ENCODE measurements around the gene STAG1. TPM values are rescaled to one million over a fixed set of nuclear protein-coding genes. Genes with fewer than 3 reads are reported as not detected.

The STAG1 gene
- total and polyA plus RNA-seq, 2 experiments from 2014 or later: 9.0 to 21.9 TPM

DNA sequence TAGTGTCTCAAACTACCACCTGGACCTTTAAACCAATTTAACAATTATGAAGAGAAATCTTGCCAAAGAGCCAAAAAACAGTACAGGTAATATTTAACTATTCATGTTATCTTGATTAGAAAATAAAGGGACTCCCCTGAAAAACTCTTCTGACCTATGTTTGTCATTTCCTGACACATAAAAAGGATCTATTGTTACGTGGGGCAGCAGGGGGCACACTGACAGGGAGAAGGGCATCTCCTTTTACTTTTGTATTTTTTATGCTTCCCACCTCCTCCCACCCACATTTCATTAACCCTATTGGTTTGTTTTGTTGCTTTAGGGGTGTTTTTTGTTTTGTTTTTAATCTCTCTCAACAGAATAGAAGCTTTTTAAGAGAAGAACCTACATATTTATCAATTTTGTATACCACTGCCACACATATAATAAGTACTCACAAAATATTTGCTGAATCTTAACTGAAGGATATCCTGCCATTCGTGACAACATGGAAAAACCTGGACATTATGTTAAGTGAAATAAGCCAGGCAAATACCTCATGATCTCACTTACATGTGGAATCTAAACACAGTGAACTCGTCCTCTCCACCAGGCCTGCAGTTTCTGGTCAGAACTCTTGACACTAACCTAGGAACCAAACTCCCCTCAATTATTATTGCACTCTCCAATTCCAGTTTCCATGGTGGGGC is 17.7 kb downstream of the STAG1 start:
- no peak overlapping the region for H2AFZ ChIP-seq
- H3F3A ChIP-seq (replicated peaks; ENCODE audit: low read depth): no peaks in the 10 kb centered on the region
- H3K36me3 Mint-ChIP-seq (ENCODE audit: low read depth): no peaks in the 10 kb centered on the region; the same call in 2 of the 3 replicates
- no peaks in the 10 kb centered on the region for H3K27me3 Mint-ChIP-seq (ENCODE audit: insufficient read depth, low read depth, poor library complexity)
- TF ChIP-seq EZH2 (IDR thresholded peaks at IDR 0.05; ENCODE audit: low read depth, unreplicated experiment): no peak
- TF ChIP-seq ZNF114 (CRISPR knock-in tag; IDR thresholded peaks at IDR 0.05): no peak
- no peak for TF ChIP-seq STAT1 (IDR thresholded peaks at IDR 0.05; ENCODE audit: unreplicated experiment)
- TF ChIP-seq, protein P1, sequence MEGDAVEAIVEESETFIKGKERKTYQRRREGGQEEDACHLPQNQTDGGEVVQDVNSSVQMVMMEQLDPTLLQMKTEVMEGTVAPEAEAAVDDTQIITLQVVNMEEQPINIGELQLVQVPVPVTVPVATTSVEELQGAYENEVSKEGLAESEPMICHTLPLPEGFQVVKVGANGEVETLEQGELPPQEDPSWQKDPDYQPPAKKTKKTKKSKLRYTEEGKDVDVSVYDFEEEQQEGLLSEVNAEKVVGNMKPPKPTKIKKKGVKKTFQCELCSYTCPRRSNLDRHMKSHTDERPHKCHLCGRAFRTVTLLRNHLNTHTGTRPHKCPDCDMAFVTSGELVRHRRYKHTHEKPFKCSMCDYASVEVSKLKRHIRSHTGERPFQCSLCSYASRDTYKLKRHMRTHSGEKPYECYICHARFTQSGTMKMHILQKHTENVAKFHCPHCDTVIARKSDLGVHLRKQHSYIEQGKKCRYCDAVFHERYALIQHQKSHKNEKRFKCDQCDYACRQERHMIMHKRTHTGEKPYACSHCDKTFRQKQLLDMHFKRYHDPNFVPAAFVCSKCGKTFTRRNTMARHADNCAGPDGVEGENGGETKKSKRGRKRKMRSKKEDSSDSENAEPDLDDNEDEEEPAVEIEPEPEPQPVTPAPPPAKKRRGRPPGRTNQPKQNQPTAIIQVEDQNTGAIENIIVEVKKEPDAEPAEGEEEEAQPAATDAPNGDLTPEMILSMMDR (conservative IDR thresholded peaks at IDR 0.05; ENCODE audit: low read depth in 2 of 2): peak; percentile 23 to 25; a peak in 3 of 4 replicates
- no peaks in the 10 kb centered on the region for H3K9me2 ChIP-seq (ENCODE audit: insufficient read depth)
- H3K79me2 ChIP-seq (replicated peaks; ENCODE audit: insufficient read depth): peaks cover 100% of the 10 kb centered on the region
- H3K4me1 ChIP-seq (ENCODE audit: insufficient read depth): peaks cover 30% of the 10 kb centered on the region
- no peak overlapping the region for H3K4me3 ChIP-seq
- H3K4me3 Mint-ChIP-seq: 0 out of 3 replicates have a peak overlapping the region, but pooled peaks have one; percentile 8
- H3K4me1 Mint-ChIP-seq: peaks cover 41% of the 10 kb centered on the region
- H3K27me3 ChIP-seq (ENCODE audit: insufficient read depth): no peaks in the 10 kb centered on the region
- peak overlapping the region; percentile 53 for H3K4me2 ChIP-seq
- DNase-seq (ENCODE audit: low spot score): peak; percentile 42
- 0 out of 2 replicates have a peak, but pooled peaks cover 6% of the 10 kb centered on the region for H4K20me1 ChIP-seq (replicated peaks; ENCODE audit: insufficient read depth)
- peak; percentile 55 for ATAC-seq
- no peak overlapping the region for H3K27ac ChIP-seq (ENCODE audit: low read depth)
- peak overlapping the region; percentile 73 for H3K27ac Mint-ChIP-seq
- no peaks in the 10 kb centered on the region for H3K9me3 Mint-ChIP-seq
- no peaks in the 10 kb centered on the region for H3K36me3 ChIP-seq (ENCODE audit: insufficient read depth)

DNA sequence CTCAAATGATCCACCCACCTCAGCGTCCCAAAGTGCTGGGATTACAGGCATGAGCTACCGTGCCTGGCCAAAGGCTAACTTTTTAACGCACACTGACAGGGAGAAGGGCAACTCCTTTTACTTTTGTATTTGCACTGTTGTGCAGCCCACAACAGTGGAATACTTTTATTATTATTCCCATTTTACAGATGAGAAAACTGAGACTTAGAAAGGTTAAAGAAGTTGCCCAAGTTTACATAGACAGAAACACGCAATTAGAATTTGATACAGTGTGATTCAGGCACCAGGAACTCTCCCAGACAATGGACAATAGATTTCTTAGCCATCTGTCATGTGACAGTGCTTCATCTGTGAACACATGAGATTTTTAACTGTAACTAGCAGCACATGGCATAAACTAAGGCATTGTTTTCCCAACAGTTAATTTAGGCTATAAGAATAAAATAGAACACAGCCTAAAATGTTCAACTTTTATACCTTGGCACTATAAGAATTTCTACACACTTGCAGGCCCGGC is 18.8 kb downstream of the STAG1 start:
- Mint-ChIP-seq H3K4me1 (peaks cover 47% of the 10 kb centered on the region), H3K36me3 (ENCODE audit: low read depth) (no peaks in the 10 kb centered on the region; the same call in 2 of the 3 replicates), H3K27ac (no peak overlapping the region), H3K27me3 (ENCODE audit: insufficient read depth, low read depth, poor library complexity) (no peaks in the 10 kb centered on the region), H3K4me3 (no peak overlapping the region), H3K9me3 (no peaks in the 10 kb centered on the region)
- H4K20me1 ChIP-seq (replicated peaks; ENCODE audit: insufficient read depth): no peaks in the 10 kb centered on the region
- H3F3A ChIP-seq (replicated peaks; ENCODE audit: low read depth): no peaks in the 10 kb centered on the region
- no peak overlapping the region for H2AFZ ChIP-seq
- DNase-seq (ENCODE audit: low spot score): no peak
- no peak overlapping the region for H3K4me2 ChIP-seq
- H3K27me3 ChIP-seq (ENCODE audit: insufficient read depth): no peaks in the 10 kb centered on the region
- H3K79me2 ChIP-seq (replicated peaks; ENCODE audit: insufficient read depth): peaks cover 100% of the 10 kb centered on the region
- no peaks in the 10 kb centered on the region for H3K9me2 ChIP-seq (ENCODE audit: insufficient read depth)
- no peak overlapping the region for H3K4me3 ChIP-seq
- no peak for ATAC-seq
- peaks cover 36% of the 10 kb centered on the region for H3K4me1 ChIP-seq (ENCODE audit: insufficient read depth)
- no peak overlapping the region for H3K27ac ChIP-seq (ENCODE audit: low read depth)
- no peaks in the 10 kb centered on the region for H3K36me3 ChIP-seq (ENCODE audit: insufficient read depth)
- TF ChIP-seq, protein P2, sequence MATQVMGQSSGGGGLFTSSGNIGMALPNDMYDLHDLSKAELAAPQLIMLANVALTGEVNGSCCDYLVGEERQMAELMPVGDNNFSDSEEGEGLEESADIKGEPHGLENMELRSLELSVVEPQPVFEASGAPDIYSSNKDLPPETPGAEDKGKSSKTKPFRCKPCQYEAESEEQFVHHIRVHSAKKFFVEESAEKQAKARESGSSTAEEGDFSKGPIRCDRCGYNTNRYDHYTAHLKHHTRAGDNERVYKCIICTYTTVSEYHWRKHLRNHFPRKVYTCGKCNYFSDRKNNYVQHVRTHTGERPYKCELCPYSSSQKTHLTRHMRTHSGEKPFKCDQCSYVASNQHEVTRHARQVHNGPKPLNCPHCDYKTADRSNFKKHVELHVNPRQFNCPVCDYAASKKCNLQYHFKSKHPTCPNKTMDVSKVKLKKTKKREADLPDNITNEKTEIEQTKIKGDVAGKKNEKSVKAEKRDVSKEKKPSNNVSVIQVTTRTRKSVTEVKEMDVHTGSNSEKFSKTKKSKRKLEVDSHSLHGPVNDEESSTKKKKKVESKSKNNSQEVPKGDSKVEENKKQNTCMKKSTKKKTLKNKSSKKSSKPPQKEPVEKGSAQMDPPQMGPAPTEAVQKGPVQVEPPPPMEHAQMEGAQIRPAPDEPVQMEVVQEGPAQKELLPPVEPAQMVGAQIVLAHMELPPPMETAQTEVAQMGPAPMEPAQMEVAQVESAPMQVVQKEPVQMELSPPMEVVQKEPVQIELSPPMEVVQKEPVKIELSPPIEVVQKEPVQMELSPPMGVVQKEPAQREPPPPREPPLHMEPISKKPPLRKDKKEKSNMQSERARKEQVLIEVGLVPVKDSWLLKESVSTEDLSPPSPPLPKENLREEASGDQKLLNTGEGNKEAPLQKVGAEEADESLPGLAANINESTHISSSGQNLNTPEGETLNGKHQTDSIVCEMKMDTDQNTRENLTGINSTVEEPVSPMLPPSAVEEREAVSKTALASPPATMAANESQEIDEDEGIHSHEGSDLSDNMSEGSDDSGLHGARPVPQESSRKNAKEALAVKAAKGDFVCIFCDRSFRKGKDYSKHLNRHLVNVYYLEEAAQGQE (IDR thresholded peaks at IDR 0.05; ENCODE audit: unreplicated experiment): no peak
- TF ChIP-seq CREB1 (CRISPR knock-in tag; IDR thresholded peaks at IDR 0.05; ENCODE audit: low read depth) (no peak), JUNB (IDR thresholded peaks at IDR 0.05; ENCODE audit: unreplicated experiment) (no peak), ZNF331 (CRISPR knock-in tag; IDR thresholded peaks at IDR 0.05; ENCODE audit: low read depth) (no peak), ZNF114 (CRISPR knock-in tag; IDR thresholded peaks at IDR 0.05) (no peak)
- TF ChIP-seq, protein P3, sequence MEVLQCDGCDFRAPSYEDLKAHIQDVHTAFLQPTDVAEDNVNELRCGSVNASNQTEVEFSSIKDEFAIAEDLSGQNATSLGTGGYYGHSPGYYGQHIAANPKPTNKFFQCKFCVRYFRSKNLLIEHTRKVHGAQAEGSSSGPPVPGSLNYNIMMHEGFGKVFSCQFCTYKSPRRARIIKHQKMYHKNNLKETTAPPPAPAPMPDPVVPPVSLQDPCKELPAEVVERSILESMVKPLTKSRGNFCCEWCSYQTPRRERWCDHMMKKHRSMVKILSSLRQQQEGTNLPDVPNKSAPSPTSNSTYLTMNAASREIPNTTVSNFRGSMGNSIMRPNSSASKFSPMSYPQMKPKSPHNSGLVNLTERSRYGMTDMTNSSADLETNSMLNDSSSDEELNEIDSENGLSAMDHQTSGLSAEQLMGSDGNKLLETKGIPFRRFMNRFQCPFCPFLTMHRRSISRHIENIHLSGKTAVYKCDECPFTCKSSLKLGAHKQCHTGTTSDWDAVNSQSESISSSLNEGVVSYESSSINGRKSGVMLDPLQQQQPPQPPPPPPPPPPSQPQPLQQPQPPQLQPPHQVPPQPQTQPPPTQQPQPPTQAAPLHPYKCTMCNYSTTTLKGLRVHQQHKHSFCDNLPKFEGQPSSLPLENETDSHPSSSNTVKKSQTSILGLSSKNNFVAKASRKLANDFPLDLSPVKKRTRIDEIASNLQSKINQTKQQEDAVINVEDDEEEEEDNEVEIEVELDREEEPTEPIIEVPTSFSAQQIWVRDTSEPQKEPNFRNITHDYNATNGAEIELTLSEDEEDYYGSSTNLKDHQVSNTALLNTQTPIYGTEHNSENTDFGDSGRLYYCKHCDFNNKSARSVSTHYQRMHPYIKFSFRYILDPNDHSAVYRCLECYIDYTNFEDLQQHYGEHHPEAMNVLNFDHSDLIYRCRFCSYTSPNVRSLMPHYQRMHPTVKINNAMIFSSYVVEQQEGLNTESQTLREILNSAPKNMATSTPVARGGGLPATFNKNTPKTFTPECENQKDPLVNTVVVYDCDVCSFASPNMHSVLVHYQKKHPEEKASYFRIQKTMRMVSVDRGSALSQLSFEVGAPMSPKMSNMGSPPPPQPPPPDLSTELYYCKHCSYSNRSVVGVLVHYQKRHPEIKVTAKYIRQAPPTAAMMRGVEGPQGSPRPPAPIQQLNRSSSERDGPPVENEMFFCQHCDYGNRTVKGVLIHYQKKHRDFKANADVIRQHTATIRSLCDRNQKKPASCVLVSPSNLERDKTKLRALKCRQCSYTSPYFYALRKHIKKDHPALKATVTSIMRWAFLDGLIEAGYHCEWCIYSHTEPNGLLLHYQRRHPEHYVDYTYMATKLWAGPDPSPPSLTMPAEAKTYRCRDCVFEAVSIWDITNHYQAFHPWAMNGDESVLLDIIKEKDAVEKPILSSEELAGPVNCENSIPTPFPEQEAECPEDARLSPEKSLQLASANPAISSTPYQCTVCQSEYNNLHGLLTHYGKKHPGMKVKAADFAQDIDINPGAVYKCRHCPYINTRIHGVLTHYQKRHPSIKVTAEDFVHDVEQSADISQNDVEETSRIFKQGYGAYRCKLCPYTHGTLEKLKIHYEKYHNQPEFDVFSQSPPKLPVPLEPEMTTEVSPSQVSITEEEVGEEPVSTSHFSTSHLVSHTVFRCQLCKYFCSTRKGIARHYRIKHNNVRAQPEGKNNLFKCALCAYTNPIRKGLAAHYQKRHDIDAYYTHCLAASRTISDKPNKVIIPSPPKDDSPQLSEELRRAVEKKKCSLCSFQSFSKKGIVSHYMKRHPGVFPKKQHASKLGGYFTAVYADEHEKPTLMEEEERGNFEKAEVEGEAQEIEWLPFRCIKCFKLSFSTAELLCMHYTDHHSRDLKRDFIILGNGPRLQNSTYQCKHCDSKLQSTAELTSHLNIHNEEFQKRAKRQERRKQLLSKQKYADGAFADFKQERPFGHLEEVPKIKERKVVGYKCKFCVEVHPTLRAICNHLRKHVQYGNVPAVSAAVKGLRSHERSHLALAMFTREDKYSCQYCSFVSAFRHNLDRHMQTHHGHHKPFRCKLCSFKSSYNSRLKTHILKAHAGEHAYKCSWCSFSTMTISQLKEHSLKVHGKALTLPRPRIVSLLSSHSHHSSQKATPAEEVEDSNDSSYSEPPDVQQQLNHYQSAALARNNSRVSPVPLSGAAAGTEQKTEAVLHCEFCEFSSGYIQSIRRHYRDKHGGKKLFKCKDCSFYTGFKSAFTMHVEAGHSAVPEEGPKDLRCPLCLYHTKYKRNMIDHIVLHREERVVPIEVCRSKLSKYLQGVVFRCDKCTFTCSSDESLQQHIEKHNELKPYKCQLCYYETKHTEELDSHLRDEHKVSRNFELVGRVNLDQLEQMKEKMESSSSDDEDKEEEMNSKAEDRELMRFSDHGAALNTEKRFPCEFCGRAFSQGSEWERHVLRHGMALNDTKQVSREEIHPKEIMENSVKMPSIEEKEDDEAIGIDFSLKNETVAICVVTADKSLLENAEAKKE (CRISPR knock-in tag; IDR thresholded peaks at IDR 0.05): no peak
